HG03521 (cell line): ENCODE data around the gene CDKN2D.

Source experiments
- ATAC-seq: cut with Tn5 transposase; IDR thresholded peaks from one replicate; pipeline ENCODE4 v1.9.1; 2021; ENCODE audit warnings: mild to moderate bottlenecking, moderate library complexity; ENCODE audit not compliant: unreplicated experiment

Gene CDKN2D

GRCh38 chr19:10521461-10522171, 47.2 kb downstream of the CDKN2D start:
- ATAC-seq, result no peak

GRCh38 chr19:10520652-10521318, 48.0 kb downstream of the CDKN2D start:
- ATAC-seq, result no peak

GRCh38 chr19:10519421-10519820, 49.4 kb downstream of the CDKN2D start:
- ATAC-seq, result no peak

- ATAC-seq, result no peak
These were observed 50.1 kb downstream of the CDKN2D start for GRCh38 chr19:10518444-10519361.

- ATAC-seq, result no peak
These were observed 50.9 kb downstream of the CDKN2D start for GRCh38 chr19:10517760-10518443.

- ATAC-seq, result no peak
These were observed 51.4 kb downstream of the CDKN2D start, which contains the start of gene S1PR5 for GRCh38 chr19:10517361-10517759. TSS of gene S1PR5 (minus strand) at chr19:10517447. CDS start at chr19:10515011, 2,436 bp downstream.

GRCh38 chr19:10516671-10517286, 52.0 kb downstream of the CDKN2D start:
- no peak for ATAC-seq
